Gastrocnemius medialis (tissue), 4 donors: Measurements from ENCODE around the gene MISP.

ENCODE experiments used
- POLR2A ChIP-seq, 2 donors: fragments of 450-650 bp; IDR thresholded peaks; one replicate each; pipeline ENCODE4 v1.6.1; 2017; ENCODE audit warnings: antibody characterized with exemption in 2 of 2, mild to moderate bottlenecking in 2 of 2, moderate library complexity in 2 of 2
- TF ChIP-seq, protein P1 (sequence below), 5 experiments: fragments of 450-650 bp in 3 of 5; fragments of 200-600 bp in 2 of 5; sonication (generic) in 2 of 5; IDR thresholded peaks in 4 of 5; conservative IDR thresholded peaks in 1 of 5; 1 replicate in 4 of 5; 2 replicates in 1 of 5; pipeline ENCODE4 v1.5.1; 2016 to 2019; ENCODE audit warnings: antibody characterized with exemption in 5 of 5, mild to moderate bottlenecking in 3 of 5, moderate library complexity in 3 of 5

DNA sequence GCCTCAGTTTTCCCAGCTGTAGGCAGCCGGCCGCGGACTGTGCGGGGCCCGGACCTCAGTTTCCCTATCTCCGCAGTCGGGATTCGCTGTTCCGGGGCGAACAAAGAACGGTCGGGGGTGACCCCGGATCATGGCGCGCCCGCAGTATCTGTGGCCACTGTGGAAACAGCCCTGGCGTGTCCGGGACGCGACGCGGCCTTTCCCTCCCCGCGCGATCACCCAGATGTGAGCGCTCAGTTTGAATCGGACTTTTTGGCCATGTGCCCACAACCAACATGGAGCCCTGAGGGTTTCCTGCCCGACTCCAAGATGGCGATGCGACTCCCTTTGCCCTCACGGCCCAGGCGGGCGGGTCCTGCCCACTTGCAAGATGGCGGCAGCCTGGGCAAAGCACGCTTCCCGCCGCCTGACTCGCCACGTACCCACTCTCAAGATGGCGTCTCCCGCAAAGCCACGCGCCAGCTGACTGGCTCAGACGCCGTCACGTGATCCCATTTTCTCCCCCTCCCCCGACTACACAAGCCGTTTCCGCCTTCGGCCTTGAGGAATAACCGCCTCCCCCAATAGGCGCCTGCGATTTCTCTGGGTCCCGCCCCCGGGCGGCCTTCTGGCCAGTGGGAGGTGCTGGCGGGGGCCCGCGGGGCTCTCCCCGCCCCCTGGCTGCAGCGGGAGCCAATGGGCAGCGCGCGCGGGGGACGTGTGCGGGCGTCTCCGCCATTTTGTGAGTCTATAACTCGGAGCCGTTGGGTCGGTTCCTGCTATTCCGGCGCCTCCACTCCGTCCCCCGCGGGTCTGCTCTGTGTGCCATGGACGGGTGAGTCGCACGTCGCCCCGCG lies 46.0 kb downstream of the MISP start, which contains the start of gene PTBP1:
- TF ChIP-seq, protein P1, sequence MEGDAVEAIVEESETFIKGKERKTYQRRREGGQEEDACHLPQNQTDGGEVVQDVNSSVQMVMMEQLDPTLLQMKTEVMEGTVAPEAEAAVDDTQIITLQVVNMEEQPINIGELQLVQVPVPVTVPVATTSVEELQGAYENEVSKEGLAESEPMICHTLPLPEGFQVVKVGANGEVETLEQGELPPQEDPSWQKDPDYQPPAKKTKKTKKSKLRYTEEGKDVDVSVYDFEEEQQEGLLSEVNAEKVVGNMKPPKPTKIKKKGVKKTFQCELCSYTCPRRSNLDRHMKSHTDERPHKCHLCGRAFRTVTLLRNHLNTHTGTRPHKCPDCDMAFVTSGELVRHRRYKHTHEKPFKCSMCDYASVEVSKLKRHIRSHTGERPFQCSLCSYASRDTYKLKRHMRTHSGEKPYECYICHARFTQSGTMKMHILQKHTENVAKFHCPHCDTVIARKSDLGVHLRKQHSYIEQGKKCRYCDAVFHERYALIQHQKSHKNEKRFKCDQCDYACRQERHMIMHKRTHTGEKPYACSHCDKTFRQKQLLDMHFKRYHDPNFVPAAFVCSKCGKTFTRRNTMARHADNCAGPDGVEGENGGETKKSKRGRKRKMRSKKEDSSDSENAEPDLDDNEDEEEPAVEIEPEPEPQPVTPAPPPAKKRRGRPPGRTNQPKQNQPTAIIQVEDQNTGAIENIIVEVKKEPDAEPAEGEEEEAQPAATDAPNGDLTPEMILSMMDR (IDR thresholded peaks at IDR 0.05 in 4 of 5, conservative IDR thresholded peaks at IDR 0.05 in 1 of 5), result peak in 4 of 5 experiments; percentile 28 to 58 (median 38)
- TF ChIP-seq POLR2A (IDR thresholded peaks at IDR 0.05), result peak; percentile 83
